Activated T-cell treated with anti-CD3 and anti-CD28 coated beads for 1 hour (primary cell): ENCODE data around the gene TTLL5.
A peak's percentile ranks its signal among the peaks of the same experiment; 100 is the strongest.

Source experiments
- DNase-seq: peaks from one replicate; pipeline ENCODE4 v3.0.0-alpha.2; 2020; ENCODE audit warnings: low read depth

Gene TTLL5

DNA sequence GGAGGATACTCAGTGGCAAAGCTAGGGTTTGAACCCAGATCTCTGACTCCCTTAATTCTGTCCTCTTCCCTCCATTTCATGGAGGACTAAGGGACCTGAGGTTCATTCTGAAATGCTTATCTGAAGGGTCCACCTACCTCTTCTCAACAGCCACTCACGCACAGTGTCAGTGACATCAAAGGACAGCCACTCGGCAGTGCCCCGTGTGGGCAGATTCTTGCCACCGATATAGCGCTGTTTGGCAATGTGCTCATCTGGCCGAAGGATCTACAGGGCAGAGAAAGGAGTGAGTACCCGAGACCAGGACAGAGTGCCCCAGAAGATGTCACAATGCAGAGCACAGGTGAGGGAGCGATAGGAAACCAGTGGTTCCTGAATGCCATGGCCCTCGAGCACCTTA, 309.9 kb downstream of the TTLL5 start:
- no peak for DNase-seq

DNA sequence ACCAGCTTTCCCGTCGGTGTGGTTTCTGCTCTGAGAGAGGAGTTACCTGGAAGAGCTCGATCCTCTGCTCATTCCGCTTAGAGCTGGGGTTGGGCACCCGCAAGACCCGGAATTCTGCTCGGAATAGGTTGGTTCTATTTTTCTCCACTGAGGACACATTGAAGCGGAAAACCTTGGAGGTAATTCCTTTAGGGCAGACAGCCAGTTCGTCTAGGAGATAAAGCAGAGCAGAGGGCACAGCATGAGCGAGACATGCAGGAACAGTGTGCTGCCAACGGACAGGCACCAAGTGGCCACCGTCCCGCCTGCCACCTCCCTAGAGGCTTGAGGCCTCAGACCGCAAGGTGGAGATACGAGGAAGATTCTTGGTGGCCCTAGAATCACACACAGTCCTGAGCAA, 310.5 kb downstream of the TTLL5 start:
- no peak for DNase-seq

DNA sequence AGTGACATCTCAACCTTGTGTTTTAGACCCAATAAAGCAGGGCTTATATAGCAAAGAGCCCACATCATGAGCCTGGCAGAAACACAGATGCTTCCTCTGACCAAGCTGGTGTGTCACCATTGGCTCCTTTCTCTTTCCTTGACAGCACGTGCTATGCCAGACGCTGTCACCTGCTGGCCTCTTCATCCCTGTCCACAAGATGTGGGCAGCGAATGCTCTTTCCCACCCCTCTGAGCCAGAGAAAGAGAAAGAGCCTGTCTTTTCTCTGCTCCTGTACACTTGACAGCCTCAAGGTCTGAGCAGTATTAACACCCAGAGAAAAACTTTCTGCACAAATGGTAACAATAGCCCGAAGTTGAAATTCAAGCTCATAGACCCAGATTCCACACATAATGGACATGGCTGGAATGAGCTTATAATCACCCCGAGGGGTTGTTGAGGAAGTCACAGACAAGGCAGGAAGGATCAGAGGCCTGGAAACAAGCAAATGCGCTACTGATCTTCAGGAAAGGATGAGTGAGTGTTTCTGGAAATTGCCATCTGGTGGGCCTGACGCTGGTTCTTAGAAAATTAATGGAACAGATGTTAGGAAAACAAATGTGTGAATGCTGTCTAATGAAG, 311.9 kb downstream of the TTLL5 start:
- DNase-seq: no peak

GRCh38 chr14:75976826-75977581, 316.0 kb downstream of the TTLL5 start:
- DNase-seq: no peak

GRCh38 chr14:75977582-75977943, 316.5 kb downstream of the TTLL5 start:
- DNase-seq: no peak

DNA sequence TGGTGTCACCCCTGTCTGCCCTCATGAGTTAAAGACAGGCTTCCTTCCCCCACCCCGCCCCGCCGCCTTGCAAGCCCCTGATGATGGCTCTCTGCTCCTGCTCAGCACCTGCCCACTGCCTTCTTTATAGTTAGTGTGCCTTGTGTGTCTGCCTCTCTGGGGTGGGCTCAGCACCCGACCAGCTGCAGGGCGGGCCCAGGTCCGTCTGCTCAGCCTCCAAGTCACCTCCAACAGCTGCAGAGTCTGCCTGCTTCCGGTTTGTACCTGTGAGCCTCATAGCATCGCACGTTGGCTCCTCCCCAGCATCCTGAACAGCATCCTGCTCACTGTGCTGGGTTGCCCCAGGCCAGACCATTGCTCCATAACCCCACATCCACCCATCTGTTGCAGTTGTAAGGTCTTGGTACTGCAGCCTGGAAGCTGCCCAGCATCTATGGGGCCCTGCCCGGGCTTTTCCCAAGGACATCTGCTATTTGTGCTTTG, 317.2 kb downstream of the TTLL5 start:
- no peak for DNase-seq

DNA sequence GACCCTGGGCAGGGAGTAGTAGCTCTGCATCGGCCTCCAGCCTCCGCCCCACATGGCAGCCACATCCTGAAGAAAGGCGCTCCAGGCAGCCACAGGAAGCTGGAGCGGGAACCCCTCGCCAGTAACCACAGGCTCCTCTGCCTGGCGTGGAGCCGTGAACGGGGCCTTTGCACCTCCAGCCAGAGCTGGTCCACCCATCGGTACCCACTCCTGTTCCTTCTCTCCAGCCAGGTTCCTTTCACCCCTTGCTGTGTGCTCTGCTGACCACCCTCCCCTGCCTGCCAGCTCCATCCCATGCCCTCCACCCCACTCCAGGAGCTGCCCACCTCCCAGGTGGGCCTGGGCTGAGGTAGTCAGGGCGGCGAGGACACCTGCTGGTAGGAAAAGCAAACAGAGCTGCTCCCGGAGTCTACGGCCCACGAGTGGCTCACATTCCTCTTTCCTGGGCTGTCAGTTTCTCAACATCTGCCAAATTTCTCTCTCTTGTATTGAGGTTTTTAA, 318.1 kb downstream of the TTLL5 start:
- no peak for DNase-seq

DNA sequence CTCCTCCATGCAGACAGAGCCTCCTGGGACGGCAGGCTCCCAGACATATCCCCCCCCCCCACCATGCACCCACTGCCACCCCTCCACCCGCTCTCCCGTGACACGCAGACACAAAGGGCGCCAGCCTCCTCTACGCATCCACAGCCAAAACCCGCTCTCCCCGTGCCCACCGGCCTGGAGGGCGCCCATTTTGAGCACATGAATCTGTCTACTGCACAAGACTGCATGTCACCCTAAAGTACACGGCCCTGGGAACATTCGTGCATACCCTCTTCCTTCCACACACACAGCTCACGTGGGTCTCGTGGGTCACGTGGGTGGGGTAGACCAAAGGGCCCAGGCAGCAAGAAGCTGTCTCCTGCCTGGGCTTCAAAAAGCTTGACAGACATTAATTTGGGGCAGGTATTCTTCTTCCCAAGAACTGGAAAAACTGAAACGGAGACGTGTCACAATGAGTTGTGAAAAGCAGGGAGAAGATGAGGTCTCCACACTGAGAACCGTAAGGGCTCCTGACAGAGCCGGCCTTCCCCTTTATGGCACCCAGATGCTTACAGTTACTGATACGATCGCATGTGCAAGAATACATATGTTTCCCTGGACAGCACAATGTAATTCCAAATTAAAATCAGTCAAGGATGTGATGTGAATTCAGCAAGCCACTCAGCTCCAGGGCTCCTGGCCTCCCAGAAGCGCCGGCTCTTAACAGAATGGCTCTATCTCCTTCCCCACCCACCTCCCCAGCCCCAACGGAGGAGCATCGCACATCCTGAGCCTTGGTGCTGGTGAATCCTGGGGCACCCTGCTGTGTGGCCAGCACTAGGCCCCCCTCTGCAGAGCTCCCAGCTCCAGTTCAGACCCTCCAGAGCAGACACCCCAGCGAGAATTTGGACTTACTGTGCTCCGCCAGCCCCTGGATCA, 318.9 kb downstream of the TTLL5 start:
- DNase-seq: no peak

DNA sequence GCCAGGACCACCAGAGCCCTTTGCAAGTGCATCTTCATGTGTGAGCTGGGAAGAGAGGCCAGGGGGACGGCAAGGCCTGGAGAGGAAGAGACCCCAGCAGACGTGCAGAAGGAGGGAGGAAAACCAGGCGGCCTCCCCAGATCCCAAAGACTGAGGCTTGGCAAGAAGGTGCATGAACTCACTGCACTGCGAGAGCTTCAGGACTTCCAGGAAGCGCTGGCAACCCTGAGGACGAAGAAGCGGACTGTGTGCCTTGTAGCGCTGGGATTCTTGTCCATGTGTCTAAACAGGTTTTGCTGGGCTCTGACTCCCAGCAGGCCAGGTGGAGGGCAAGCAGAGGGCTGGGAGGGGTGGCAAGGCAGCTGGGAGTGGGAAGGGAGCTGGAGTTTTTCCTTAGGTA, 319.8 kb downstream of the TTLL5 start:
- DNase-seq: no peak

DNA sequence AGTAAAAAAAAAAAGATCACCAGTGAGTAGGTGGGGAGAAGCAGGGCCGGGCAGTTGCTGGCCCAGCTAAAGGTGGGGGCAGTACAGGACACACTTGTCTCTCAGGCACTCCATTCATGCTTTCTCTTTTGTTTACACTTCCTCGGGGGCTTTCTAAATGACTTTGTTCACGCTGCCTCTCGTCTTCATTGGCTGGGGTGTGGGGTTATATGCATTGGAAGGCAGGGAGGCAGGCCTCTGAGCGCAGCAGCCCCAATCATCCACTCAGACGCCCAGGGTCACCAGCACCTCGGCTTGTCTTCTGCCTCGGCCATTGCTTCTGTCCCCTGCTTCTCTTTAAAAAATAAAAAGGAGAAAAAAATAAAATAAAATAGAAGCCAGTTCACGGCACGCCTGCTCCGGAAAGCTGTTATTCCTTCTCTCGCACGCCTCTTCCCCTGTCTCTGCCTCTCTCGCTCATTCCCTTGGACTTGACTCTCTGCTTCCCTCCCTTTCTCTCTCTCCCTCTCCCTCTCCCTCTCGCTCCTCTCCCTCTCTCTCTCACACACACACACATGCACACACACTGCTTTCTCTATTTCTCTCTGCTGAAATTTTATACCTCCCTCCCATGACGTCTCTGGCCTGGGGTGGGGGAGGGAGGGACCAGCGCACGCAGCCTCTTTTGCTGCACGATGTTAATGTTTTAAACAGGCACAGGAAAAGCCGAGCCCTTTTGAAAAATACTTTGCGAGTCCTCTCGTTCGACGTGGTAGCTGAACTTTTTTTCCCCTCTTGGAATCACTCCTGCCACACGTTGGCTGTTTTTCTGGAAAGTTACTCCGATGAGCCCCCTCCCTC, 320.6 kb downstream of the TTLL5 start, which contains the start of gene TGFB3:
Gene TGFB3, minus strand, starts transcription at position 570 of the 840 bp plus-strand sequence. CDS start 1,102 bp downstream, outside the sequence.
- DNase-seq: peak; percentile 33

DNA sequence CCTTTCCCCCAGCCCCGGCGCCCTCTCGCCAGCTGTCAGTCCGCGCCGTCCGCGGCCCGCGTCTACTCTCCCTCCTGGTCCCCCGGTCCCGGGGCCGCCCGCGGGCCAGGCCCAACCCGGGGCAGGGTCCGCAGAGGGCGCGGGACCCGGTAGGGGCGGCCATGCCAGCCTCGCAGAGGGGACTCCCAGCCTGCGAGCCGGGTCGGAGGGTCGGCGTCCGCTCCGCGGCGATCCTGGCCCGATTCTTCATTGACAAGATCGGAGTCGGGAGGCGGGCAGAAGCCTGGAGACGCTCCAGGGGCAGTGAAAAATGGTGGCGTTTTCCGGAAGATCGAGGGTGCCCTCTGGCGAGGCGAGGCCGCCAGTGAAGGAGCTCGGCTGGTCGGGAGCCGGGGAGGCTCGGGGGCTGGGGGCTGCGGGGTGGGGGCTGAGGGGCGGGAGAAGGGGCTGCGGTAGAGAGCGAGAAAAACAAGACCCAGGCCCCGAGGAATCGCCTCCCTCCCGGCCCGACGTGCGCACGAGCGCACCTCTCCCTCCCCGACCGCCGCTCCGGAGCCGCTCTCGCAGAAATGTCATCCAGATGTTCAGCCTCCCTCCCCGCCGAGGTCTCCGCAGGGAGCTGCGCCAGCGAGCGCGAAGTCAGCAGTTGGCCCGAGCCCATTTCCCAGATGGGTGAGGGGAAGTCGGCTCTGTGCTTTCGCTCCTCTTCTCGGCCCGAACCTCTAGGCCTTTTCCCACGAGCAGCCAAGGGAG, 321.4 kb downstream of the TTLL5 start:
- DNase-seq: peak; percentile 68

GRCh38 chr14:75983019-75983358, 321.9 kb downstream of the TTLL5 start:
- DNase-seq: no peak

DNA sequence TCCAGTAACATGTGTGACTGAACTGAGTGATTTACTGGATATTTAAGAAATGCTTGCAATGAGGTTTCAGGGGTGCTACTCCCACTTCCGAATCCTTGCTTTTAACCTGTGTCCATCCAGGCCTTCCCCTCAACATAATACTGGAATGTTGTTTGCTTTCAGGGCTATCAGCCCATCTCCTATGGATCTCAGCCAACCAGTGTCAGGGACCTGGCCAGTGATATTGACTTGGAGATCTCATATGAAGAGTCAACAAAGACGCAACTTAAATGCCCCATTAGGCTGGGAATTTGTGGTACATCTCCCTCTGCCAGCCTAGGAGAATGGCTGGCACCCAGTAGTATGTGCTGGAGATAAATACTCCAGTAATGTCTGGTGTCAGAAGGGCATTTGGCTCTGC, 323.6 kb downstream of the TTLL5 start:
- no peak for DNase-seq

- DNase-seq: peak; percentile 87
Observed at GRCh38 chr14:75985618-75986438, 324.8 kb downstream of the TTLL5 start, which contains the start of gene IFT43. Gene IFT43, plus strand, starts transcription at chr14:75985763. Its CDS starts 24 bp downstream, at chr14:75985787.

GRCh38 chr14:75986439-75986765, 325.4 kb downstream of the TTLL5 start:
- no peak for DNase-seq

DNA sequence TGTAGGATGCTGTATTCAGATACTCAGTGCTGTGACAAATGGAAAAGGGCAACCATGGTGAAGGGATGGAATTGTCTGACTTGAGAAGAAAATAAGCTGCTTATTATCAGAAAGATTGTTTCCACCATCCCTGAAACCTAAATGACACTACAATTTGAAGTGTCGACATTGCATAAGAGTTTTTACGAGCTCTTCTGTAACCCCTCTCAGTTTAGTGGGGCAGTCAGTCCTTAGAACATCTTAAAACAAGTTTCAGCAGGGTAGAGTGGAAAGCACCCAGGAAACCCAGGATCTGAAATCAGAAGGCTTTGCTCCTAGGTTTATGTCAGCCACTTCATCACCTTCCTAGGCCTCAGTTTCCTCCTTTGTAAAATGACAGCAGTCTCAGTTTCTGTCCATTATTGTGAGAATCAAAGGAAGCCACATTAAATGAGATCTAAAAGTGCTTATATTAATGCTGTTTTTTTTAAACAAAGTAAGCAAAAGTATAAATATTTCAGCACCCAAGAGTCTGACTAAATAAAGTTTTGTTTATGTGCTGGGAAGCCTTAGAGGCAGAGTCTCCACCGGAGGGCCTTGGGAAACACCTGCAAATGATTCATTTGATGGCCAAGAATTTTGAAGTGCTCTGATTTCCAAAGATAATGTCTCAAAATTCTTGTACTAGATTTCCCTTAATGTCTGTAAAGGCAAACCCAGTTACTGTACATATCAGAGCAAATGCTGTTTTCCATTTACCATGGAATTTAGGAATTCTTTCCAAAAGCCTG, 326.3 kb downstream of the TTLL5 start:
- DNase-seq: no peak

GRCh38 chr14:75989134-75989533, 328.1 kb downstream of the TTLL5 start:
- no peak for DNase-seq

- no peak for DNase-seq
Observed at GRCh38 chr14:75990297-75990696, 329.3 kb downstream of the TTLL5 start.

DNA sequence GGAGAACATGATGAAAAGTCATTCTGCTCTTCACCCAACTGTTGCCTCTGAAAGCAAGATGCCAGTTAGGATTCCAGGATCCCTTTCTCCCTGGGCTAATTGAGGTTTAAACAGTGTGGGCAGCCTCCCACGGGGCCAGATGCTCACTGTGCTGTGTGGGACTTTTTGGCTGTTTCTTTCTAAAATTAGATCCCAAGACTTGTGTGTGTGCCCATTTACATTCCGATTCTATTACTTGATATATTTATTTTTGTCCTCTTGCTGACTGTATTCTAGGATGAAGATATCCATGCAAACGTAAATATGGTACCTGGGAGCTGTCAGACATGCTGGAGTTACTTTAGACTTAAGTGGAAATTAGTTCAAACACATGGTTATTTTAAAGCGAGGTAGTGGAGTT, 330.7 kb downstream of the TTLL5 start:
- DNase-seq: no peak
